ENCODE measurements around the gene UBAP2L.

GRCh38 chr1:154270833-154271232 is 50.1 kb downstream of the UBAP2L start:
- no peak for TF ChIP-seq CTCF (IDR thresholded peaks at IDR 0.05; ENCODE audit: insufficient read depth, low read length, poor library complexity, severe bottlenecking)
- TF ChIP-seq EZH2phosphoT487 (conservative IDR thresholded peaks at IDR 0.05; ENCODE audit: low read length): no peak

All from SU-DHL-6 (cell line).